Cerebellar nuclear complex (tissue), 1 donor: ENCODE data around the gene MAFG.

ENCODE experiments used
- DNase-seq, 2 experiments: peaks; one replicate each; lab custom pipeline; 2025; lab: John Stamatoyannopoulos, UW

MAFG gene

DNA sequence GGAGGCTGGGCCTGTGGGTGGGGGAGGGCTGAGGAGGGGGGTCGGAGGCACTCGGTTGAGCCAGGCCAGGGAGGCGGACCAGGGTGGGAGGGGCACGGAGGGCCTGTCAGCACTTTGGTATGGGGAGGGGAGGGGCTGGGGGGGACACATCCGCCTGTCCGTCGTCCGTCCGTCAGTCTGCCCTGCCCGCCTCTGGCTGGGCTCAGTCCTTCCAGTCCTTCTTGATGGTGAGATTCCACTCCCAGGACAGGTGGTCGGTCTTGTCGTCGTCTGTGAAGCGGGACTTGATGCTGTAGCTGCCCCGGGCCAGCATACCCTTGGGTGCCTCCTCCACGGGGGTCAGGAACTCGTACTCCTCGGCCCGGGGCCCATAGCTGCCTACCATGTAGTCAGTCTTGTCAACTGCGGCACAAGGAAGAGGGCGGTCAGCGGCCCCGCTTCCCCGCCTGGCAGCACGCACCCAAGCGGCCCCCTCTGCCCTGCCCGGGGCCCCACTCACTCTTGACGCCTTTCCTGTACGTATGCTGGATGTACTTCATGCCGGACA, 58.8 kb downstream of the MAFG start:
- DNase-seq: no peak
